Activated CD8-positive, alpha-beta memory T cell treated with anti-CD3 and anti-CD28 coated beads for 24 hours (primary cell): ENCODE measurements around the gene AGBL1.
"Not testable (repeated sequence)": the region's sequence is repeated elsewhere in the genome, so short reads cannot be mapped to it uniquely, and the experiment has no call there.

Source experiments
- DNase-seq: peaks from one replicate; pipeline ENCODE4 v3.0.0-alpha.2; 2020

The AGBL1 gene

GRCh38 chr15:87021751-87022150, 942.1 kb downstream of the AGBL1 start:
- DNase-seq, result no peak

- DNase-seq, result no peak
Observed at GRCh38 chr15:87031540-87032230, 952.0 kb downstream of the AGBL1 start.

GRCh38 chr15:87032295-87032694, 952.6 kb downstream of the AGBL1 start:
- no peak for DNase-seq

DNA sequence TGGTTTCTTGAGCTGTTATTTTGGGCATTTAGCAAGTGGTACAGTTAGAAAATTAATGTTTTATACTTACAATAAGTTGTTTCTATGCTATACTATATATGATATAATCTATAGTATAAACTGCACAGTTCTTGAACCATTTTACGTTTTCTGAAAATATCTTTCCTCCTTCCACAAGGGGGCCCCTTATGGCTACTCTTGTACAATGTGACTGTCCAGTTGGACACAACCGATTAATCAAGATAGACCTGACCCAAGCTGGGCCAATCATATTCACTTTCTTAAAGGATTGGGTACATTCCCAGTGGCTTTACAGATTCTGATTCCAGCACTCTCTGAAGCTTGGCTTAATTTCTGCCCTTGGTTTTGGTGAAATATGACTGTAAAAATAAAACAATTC, 953.4 kb downstream of the AGBL1 start:
- no peak for DNase-seq

DNA sequence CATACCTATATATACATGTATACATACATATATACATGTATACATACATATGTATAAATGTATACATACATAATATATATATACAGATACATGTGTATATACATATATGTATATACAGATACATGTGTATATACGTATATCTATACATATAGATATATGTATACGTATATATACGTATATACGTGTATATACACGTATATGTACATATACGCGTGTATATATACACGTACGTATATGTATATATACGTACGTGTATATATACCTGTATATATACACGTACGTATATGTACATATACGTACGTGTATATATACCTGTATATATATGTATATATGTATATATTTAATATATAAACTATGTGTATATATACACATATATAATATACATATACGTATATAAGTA, 955.2 kb downstream of the AGBL1 start:
- DNase-seq, result no peak

- DNase-seq, result no peak
Observed at GRCh38 chr15:87038404-87038803, 958.7 kb downstream of the AGBL1 start.

GRCh38 chr15:87042619-87043018, 962.9 kb downstream of the AGBL1 start:
- not testable (repeated sequence) for DNase-seq

DNA sequence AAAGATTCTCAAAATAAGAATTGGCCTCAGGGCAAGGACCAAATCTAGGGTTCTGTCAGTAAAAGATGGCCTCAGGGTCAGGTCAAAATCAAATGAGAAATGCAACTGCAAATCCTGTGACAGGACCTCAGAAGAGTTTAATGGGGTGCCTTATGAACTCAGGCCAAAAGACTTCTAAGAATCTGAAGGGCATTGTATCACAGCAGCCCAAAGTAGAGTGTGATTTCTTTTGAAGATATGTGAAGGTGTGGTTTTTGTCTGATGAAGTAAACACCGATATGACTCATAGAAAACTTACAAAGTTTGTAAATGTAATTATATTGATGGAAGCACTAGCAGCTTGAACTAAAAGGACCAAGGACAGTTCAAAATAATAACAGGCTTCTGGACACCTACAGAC, 966.1 kb downstream of the AGBL1 start:
- no peak for DNase-seq

- DNase-seq, result no peak
Observed at GRCh38 chr15:87047203-87047965, 967.7 kb downstream of the AGBL1 start.
